Measurements from ENCODE around the gene HAUS8. TPM values are rescaled to one million over a fixed set of nuclear protein-coding genes. Genes with fewer than 3 reads are reported as not detected.
"Not testable (repeated sequence)": the region's sequence is repeated elsewhere in the genome, so short reads cannot be mapped to it uniquely, and the experiment has no call there.

Gene HAUS8
- total RNA-seq, 1 donor from 2014 or later = 7.5 TPM

- no peak for DNase-seq (ENCODE audit: low spot score)
Observed at GRCh38 chr19:17035842-17036424, 39.3 kb downstream of the HAUS8 start.

GRCh38 chr19:17031741-17032140, 43.5 kb downstream of the HAUS8 start:
- DNase-seq (ENCODE audit: low spot score) = no peak

- DNase-seq (ENCODE audit: low spot score) = no peak
Observed at GRCh38 chr19:17027535-17027975, 47.7 kb downstream of the HAUS8 start.

GRCh38 chr19:17026706-17027534, 48.3 kb downstream of the HAUS8 start, which contains the start of gene CPAMD8:
Gene CPAMD8 (minus strand): TSS chr19:17026810. CDS start chr19:17026642, 168 bp downstream.
- DNase-seq (ENCODE audit: low spot score) = no peak

GRCh38 chr19:17025991-17026658, 49.1 kb downstream of the HAUS8 start:
- peak; percentile 31 for DNase-seq (ENCODE audit: low spot score)

GRCh38 chr19:17025361-17025760, 49.9 kb downstream of the HAUS8 start:
- DNase-seq (ENCODE audit: low spot score) = no peak

GRCh38 chr19:17024941-17025340, 50.3 kb downstream of the HAUS8 start:
- not testable (repeated sequence) for DNase-seq (ENCODE audit: low spot score)

GRCh38 chr19:17023805-17024204, 51.4 kb downstream of the HAUS8 start:
- no peak for DNase-seq (ENCODE audit: low spot score)

- DNase-seq (ENCODE audit: low spot score) = no peak
Observed at GRCh38 chr19:17022738-17023137, 52.5 kb downstream of the HAUS8 start.

- DNase-seq (ENCODE audit: low spot score) = no peak
Observed at GRCh38 chr19:17021793-17022590, 53.3 kb downstream of the HAUS8 start.

GRCh38 chr19:17021328-17021727, 53.9 kb downstream of the HAUS8 start:
- no peak for DNase-seq (ENCODE audit: low spot score)

- no peak for DNase-seq (ENCODE audit: low spot score)
Observed at GRCh38 chr19:17020823-17021222, 54.4 kb downstream of the HAUS8 start.

GRCh38 chr19:17020385-17020784, 54.9 kb downstream of the HAUS8 start:
- peak; percentile 16 for DNase-seq (ENCODE audit: low spot score)

- not testable (repeated sequence) for DNase-seq (ENCODE audit: low spot score)
Observed at GRCh38 chr19:17014212-17014861, 60.9 kb downstream of the HAUS8 start.

GRCh38 chr19:17011485-17011884, 63.8 kb downstream of the HAUS8 start:
- no peak for DNase-seq (ENCODE audit: low spot score)

GRCh38 chr19:17006579-17006978, 68.7 kb downstream of the HAUS8 start:
- no peak for DNase-seq (ENCODE audit: low spot score)

GRCh38 chr19:17005000-17005399, 70.3 kb downstream of the HAUS8 start:
- DNase-seq (ENCODE audit: low spot score) = no peak

GRCh38 chr19:17004386-17004785, 70.9 kb downstream of the HAUS8 start:
- DNase-seq (ENCODE audit: low spot score) = no peak

GRCh38 chr19:17002455-17002854, 72.8 kb downstream of the HAUS8 start:
- DNase-seq (ENCODE audit: low spot score) = no peak

- DNase-seq (ENCODE audit: low spot score) = no peak
Observed at GRCh38 chr19:17001603-17002183, 73.6 kb downstream of the HAUS8 start.
